Measurements from ENCODE around the gene DUSP9. TPM values are rescaled to one million over a fixed set of nuclear protein-coding genes. Genes with fewer than 3 reads are reported as not detected.
A peak's percentile ranks its signal among the peaks of the same experiment; 100 is the strongest.

Gene DUSP9
- total RNA-seq, 2 donors from 2014 or later = not detected

DNA sequence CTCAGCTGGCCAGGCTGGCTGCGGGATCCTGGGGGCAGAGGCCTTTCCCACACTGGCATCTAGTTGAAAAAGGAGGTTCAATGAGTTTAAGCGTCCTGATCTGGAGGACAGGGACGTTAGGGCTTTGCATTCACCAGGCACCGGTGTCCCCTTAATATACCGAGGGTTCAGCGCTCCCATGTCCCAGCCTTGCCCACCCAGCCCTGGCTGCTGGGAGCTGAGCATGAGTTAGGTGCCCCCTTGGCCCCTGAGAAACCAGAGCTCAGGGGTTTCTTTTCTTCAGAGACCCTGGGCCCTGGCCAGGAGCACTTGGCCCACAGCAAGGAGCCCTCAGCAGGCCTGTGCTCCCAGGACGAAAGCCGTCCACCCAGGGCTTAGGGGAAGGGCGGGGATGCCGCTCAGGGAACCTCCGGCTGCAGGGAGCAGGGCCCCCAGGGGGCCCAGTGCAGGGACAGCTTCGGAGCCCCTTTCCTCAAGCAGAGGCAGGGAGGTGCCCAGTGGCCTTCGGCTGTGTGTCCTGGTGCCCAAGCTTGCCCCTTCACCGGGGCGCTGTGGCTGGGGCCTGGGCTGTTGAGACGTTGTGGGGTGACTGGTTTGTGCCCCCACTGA, 20.9 kb upstream of the DUSP9 start:
- H3K27me3 Mint-ChIP-seq = peaks cover 4 to 6% of the 10 kb centered on the region in 2 donors
- peaks cover 3% of the 10 kb centered on the region for H3K36me3 Mint-ChIP-seq
- ATAC-seq (no peak), DNase-seq (ENCODE audit: low spot score) (no peak)
- no peak overlapping the region for H3K4me3 Mint-ChIP-seq
- no peaks in the 10 kb centered on the region for H3K4me1 Mint-ChIP-seq (ENCODE audit: low read depth in 2 of 2)
- H3K9me3 Mint-ChIP-seq = peaks cover 2% of the 10 kb centered on the region
- H3K27ac Mint-ChIP-seq = no peak overlapping the region

DNA sequence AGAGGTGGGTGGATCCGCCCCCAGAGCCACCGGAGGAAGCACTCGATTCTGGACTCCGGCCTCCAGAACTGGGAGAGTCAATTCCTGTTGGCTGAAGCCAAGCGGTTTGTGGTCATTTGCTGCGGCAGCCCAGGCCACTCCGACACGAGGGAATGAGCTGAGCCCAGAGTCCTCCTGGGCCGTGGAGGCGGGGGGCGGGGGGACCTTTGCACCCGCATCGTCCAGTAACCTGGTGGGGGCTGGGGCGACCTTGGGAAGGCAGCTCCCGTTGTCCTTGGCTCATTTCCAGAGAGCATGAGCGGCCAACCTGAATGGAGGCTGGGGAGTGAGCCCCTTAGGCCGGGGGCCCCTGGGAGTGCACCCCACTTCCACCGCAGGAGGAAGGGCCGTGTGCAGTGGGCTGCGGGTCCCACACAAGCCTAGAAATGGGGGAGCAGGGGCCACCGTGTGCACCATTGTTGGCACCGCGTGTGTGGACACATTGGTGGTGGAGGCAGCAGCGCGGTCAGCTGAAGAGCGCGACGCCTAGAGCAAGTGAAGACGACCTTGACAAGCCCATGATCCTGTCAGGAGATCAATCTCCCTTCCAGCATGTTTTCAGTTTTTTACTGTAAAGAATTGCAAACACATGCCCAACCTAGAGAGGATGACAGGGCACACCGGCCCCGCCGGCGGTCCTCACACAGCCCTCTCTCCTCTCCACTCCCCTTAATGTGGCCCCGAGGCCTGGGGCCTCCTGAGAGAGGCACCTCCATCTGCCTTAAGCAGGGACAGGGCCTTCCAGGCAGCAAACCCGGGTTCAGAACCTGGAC, 19.9 kb upstream of the DUSP9 start:
- H3K27me3 Mint-ChIP-seq = peaks cover 4 to 7% of the 10 kb centered on the region in 2 donors
- no peaks in the 10 kb centered on the region for H3K4me1 Mint-ChIP-seq (ENCODE audit: low read depth in 2 of 2)
- H3K36me3 Mint-ChIP-seq = peaks cover 6% of the 10 kb centered on the region
- ATAC-seq (no peak), DNase-seq (ENCODE audit: low spot score) (no peak)
- no peak overlapping the region for H3K4me3 Mint-ChIP-seq
- no peak overlapping the region for H3K27ac Mint-ChIP-seq
- peaks cover 4% of the 10 kb centered on the region for H3K9me3 Mint-ChIP-seq

DNA sequence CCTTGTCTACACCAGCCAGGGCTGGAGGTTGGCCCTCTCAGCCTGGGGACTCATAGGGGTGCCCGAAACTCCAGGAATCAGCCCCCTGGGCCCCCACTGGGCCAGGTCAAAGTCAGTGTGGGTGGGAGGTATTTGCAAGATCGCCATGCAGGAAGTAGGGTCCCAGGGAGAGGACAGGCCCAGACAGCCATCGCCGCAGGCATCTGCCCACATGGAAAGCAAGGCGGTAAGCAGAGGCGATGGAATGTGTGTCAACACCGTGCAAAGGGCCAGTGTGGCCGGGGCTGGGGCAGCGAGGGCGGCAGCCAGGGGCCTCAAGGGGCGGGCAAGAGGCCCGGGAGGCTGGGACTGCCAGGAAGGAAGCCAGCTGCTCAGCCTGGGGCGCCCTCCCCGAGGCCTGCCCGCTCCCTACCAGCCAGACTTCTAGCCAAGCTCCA, 19.3 kb upstream of the DUSP9 start:
- DNase-seq (ENCODE audit: low spot score) = no peak
- Mint-ChIP-seq H3K4me3 (no peak overlapping the region), H3K9me3 (peaks cover 4% of the 10 kb centered on the region), H3K4me1 (ENCODE audit: low read depth in 2 of 2) (no peaks in the 10 kb centered on the region), H3K27ac (no peak overlapping the region), H3K36me3 (peaks cover 6% of the 10 kb centered on the region), H3K27me3 (peaks cover 4 to 7% of the 10 kb centered on the region in 2 donors)
- no peak for ATAC-seq

DNA sequence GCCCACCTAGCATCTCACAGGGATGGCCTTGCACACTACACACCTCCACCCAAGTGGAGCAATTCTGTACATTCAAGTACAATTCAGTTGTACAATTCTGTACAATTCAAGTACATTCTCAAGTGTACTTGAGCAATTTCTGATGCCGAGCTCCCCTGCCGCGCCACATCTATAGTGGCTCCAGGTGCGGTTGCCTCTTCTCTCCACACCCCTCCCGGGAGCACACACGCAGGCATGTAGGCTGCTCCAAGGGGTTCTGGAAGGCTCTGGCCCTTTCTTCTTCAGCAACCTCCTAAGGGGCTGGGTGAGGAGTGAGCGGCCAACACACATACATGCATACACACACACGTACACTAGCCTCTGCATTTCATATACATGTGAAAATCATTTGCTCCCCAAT, 18.9 kb upstream of the DUSP9 start:
- no peak overlapping the region for H3K27ac Mint-ChIP-seq

DNA sequence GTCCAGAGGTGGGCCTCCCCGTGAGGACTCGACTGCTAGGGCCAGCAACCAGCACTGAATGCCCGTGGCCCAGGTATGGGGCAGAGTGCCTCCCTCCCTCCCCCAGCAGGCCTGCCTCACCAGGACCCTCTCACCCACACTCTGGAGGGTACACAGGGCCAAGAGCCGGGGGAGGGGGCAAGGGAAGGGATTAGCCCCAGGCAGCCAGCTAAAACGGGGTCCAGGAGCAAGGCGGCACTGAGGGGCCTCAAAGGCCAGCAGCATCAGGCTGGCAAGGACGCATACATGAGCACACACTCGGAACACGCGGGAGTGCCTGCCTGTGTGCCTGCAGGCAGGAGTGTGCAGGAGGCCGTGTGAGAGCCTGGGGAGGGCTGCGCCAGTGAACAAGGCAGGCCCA, 18.3 kb upstream of the DUSP9 start:
- H3K36me3 Mint-ChIP-seq = peaks cover 6% of the 10 kb centered on the region

More for the DNA sequence above, 18.9 kb upstream of the DUSP9 start:
- ATAC-seq (no peak), DNase-seq (ENCODE audit: low spot score) (no peak)
- Mint-ChIP-seq H3K36me3 (peaks cover 6% of the 10 kb centered on the region), H3K4me3 (no peak overlapping the region), H3K4me1 (ENCODE audit: low read depth in 2 of 2) (no peaks in the 10 kb centered on the region), H3K9me3 (peaks cover 4% of the 10 kb centered on the region), H3K27me3 (peaks cover 4 to 7% of the 10 kb centered on the region in 2 donors)

DNA sequence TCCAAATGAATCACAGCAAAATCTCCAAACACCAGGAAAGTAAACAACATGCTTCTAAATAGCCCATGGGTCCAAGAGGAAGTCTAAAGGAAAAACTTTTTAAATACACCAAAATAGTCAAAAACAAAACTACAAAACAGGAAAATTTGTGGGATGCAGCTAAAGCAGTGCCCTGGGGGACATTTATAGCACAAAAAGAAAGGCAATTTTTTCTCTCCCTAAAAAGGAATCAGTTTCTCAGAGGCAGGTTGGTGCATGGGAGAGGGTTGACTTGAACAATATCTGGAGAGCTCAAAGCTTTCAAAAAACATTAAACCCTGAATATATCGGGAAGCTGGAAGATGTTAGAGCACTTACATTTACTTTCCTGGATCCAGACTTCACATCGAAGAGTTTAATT, 15.7 kb upstream of the DUSP9 start:
- DNase-seq (ENCODE audit: low spot score) = no peak
- Mint-ChIP-seq H3K4me1 (ENCODE audit: low read depth in 2 of 2) (no peaks in the 10 kb centered on the region), H3K27me3 (peaks cover 4 to 7% of the 10 kb centered on the region in 2 donors), H3K27ac (no peak overlapping the region), H3K36me3 (peaks cover 6% of the 10 kb centered on the region), H3K9me3 (peaks cover 4% of the 10 kb centered on the region), H3K4me3 (no peak overlapping the region)
- ATAC-seq = no peak

More for the DNA sequence above, 18.3 kb upstream of the DUSP9 start:
- Mint-ChIP-seq H3K9me3 (peaks cover 4% of the 10 kb centered on the region), H3K4me1 (ENCODE audit: low read depth in 2 of 2) (no peaks in the 10 kb centered on the region), H3K4me3 (no peak overlapping the region), H3K27ac (no peak overlapping the region), H3K27me3 (peaks cover 4 to 7% of the 10 kb centered on the region in 2 donors)
- ATAC-seq = no peak
- peak; percentile 53 for DNase-seq (ENCODE audit: low spot score)

DNA sequence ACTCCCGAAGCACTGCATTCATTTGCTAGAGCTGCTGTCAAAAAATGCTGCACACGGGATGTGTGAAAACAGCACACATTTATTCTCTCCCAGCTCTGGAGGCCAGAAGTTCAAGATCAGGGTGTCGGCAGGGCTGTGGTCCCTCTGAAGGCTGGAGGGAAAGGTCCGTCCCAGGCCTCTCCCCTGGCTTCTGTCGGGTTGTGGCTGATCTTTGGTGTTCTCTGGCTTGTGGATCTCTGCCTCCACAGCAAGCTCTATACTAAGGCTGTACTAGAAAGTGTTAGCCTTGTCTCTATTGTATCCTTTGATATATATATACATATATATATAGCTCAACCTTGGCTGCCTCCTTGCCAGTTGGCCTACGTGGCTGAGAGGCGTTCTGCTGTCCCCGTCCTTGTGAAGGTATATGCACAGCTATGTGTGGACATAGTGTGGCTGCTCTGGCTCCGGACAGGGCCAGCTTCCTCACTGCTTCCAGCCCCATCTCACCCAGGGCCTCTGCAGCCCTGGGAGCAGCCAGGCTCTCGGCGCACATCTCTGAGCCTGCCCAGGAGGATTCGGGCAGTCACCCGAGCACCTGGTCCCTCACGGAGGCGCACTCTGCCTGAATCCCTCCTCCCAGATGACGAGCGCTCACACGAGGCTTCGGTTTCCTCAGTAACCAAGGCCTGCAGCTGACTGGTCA, 15.0 kb upstream of the DUSP9 start:
- no peak overlapping the region for H3K4me3 Mint-ChIP-seq
- ATAC-seq (no peak), DNase-seq (ENCODE audit: low spot score) (no peak)
- H3K4me1 Mint-ChIP-seq (ENCODE audit: low read depth in 2 of 2) = no peaks in the 10 kb centered on the region
- H3K27ac Mint-ChIP-seq = no peak overlapping the region
- peaks cover 4 to 7% of the 10 kb centered on the region in 2 donors for H3K27me3 Mint-ChIP-seq
- peaks cover 4% of the 10 kb centered on the region for H3K9me3 Mint-ChIP-seq
- H3K36me3 Mint-ChIP-seq = peaks cover 6% of the 10 kb centered on the region

DNA sequence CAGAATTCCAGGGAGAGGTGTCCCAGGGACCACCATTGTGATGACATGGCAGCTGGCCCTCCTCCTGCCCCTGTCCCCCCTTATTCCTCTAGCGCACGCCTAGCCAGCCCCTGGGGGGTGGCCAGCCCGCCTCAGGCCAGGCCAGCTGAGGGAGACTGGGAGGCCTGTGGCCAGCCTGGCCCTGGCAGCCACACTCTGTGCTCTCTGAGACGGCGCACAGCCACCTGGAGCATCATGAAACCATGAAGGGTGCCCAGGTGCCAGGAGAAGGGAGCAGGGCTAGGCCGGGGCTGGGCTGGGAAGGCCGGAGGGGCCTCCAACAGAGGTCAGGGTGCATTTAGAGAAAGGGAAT, 14.4 kb upstream of the DUSP9 start:
- DNase-seq (ENCODE audit: low spot score) (no peak), ATAC-seq (no peak)
- H3K4me1 Mint-ChIP-seq (ENCODE audit: low read depth in 2 of 2) = no peaks in the 10 kb centered on the region
- no peak overlapping the region for H3K4me3 Mint-ChIP-seq
- H3K27me3 Mint-ChIP-seq = peaks cover 4 to 7% of the 10 kb centered on the region in 2 donors
- H3K36me3 Mint-ChIP-seq = peaks cover 6% of the 10 kb centered on the region
- H3K9me3 Mint-ChIP-seq = peaks cover 4% of the 10 kb centered on the region
- H3K27ac Mint-ChIP-seq = no peak overlapping the region

DNA sequence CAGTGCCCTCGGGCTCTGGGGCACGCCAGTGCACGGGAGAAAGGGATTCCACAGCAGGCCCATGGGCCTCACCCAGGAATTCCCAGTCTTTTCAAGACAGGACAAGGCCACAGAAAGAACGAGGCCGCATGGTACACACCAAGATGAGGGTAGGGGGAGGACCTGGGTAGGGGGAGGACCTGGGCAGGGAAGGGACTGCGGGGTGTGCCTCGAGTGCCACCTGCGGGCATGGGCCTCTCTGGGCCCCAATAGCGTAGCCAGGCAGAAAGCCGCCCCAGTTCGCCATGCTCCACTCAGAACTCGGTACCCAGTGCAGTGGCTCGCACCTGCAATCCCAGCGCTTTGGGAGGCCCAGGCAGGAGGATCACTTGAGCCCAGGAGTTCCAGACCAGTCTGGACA, 14.0 kb upstream of the DUSP9 start:
- Mint-ChIP-seq H3K4me3 (no peak overlapping the region), H3K4me1 (ENCODE audit: low read depth in 2 of 2) (no peaks in the 10 kb centered on the region), H3K27me3 (peaks cover 4 to 7% of the 10 kb centered on the region in 2 donors), H3K36me3 (peaks cover 6% of the 10 kb centered on the region), H3K9me3 (peaks cover 4% of the 10 kb centered on the region), H3K27ac (no peak overlapping the region)
- ATAC-seq (no peak), DNase-seq (ENCODE audit: low spot score) (no peak)

DNA sequence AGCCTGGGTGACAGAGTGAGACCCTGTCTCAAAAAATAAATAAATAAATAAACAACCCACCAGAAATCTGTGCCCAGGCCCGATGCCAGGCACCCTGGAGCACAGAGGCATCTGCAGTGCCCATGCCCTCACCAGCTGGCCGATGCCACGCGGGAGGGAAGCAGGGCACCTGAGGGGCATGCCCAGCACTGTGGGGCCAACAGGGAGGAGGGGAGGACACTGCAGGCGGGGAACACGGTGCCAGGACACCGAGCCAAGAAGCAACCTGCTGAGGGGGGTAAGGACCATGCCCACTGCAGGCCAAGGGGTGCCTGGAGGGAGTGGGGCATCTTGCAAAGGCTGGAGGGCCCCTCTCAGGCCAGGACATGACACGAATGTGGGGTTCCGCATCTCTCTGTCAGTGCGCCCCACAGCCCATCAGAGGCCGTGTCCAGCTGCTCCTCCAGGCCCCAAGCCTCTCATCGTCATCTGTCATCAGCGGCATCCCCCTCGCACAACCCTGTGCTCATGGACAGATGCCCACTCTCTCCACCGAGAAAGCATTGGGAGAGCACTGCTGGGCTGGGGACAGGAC, 13.3 kb upstream of the DUSP9 start:
- no peak overlapping the region for H3K27ac Mint-ChIP-seq
- no peak for ATAC-seq
- H3K4me1 Mint-ChIP-seq (ENCODE audit: low read depth in 2 of 2) = no peaks in the 10 kb centered on the region
- H3K9me3 Mint-ChIP-seq = peaks cover 4% of the 10 kb centered on the region
- peaks cover 4 to 7% of the 10 kb centered on the region in 2 donors for H3K27me3 Mint-ChIP-seq
- DNase-seq (ENCODE audit: low spot score) = no peak
- no peak overlapping the region for H3K4me3 Mint-ChIP-seq
- peaks cover 6% of the 10 kb centered on the region for H3K36me3 Mint-ChIP-seq

DNA sequence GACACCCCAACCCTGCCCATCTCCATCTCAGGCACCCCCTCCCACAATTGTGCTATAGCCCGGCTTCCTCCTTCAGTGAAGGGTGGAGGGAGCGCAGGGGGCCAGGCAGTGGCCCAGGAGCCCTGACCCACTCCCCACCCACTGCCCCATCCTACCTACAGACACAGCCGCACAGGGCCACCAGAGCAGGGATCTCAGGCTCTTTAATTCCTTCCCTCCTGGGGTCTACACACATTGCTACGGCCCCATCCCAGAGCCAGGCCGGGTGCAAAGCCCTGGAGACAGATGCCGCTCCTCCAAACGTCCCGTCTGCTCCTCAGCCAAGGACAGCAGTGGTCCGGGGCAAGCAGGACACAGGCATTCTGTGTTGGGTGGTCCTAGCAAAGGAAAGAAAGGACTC, 12.8 kb upstream of the DUSP9 start:
- no peak overlapping the region for H3K27ac Mint-ChIP-seq
- no peak for DNase-seq (ENCODE audit: low spot score)
- no peaks in the 10 kb centered on the region for H3K4me1 Mint-ChIP-seq (ENCODE audit: low read depth in 2 of 2)
- peaks cover 4 to 7% of the 10 kb centered on the region in 2 donors for H3K27me3 Mint-ChIP-seq
- ATAC-seq = no peak
- H3K9me3 Mint-ChIP-seq = peaks cover 4% of the 10 kb centered on the region
- no peak overlapping the region for H3K4me3 Mint-ChIP-seq
- peaks cover 6% of the 10 kb centered on the region for H3K36me3 Mint-ChIP-seq

DNA sequence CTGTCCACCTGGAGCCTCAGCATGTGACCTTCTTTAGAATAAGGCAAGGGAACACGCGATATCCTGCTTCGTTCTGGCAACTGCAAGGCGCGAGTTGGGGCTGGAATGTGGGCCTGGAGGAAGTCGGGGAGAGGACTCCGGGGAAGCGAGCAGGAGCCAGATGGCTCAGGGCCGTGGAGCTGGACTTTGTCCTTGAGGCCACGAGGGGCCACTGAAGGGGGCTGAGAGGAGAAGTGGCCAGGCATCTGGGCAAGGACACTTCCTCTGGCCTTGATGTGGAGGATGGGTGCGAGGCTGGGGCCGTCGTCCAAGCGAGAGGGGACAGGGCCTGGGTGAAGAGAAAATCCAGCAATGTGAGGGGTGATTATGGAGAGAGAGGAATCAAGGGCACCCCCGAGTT, 12.2 kb upstream of the DUSP9 start:
- Mint-ChIP-seq H3K9me3 (peaks cover 4% of the 10 kb centered on the region), H3K4me1 (ENCODE audit: low read depth in 2 of 2) (no peaks in the 10 kb centered on the region), H3K27ac (no peak overlapping the region), H3K4me3 (no peak overlapping the region), H3K27me3 (peaks cover 4 to 7% of the 10 kb centered on the region in 2 donors), H3K36me3 (peaks cover 6% of the 10 kb centered on the region)
- peak; percentile 2 for DNase-seq (ENCODE audit: low spot score)
- no peak for ATAC-seq

DNA sequence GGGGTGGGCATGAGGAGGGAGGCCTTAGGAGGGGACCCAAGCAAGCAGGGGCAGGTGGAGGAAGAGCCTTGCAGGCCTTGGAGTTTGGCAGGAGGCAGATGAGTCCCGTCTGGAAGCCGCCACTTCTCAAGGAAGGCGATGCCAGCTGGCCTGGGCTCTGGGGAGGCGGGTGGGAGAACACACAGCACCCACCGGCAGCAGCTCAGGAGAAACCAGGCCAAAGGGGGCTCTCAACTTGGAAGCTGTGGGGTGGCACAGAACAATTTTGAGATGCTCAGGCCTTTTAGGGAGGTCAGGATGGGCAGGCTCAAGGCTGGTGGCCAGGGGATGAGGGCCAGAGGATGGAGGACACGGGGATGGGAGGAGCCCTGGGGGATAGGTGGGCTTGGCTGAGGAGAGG, 11.6 kb upstream of the DUSP9 start:
- ATAC-seq = no peak
- H3K27me3 Mint-ChIP-seq = peaks cover 4 to 7% of the 10 kb centered on the region in 2 donors
- H3K36me3 Mint-ChIP-seq = peaks cover 6% of the 10 kb centered on the region
- no peak overlapping the region for H3K27ac Mint-ChIP-seq
- H3K4me1 Mint-ChIP-seq (ENCODE audit: low read depth in 2 of 2) = no peaks in the 10 kb centered on the region
- peak; percentile 48 for DNase-seq (ENCODE audit: low spot score)
- no peak overlapping the region for H3K4me3 Mint-ChIP-seq
- H3K9me3 Mint-ChIP-seq = peaks cover 4% of the 10 kb centered on the region
